Choroid plexus epithelial cell (primary cell): Measurements from ENCODE around the gene TMEM80.
"Not testable (repeated sequence)": the region's sequence is repeated elsewhere in the genome, so short reads cannot be mapped to it uniquely, and the experiment has no call there.

ENCODE experiments used
- DNase-seq: peaks from one replicate; pipeline ENCODE4 v3.0.0-alpha.2; 2010; ENCODE audit warnings: low read depth
- H3K4me3 ChIP-seq: 2 replicates; pipeline ENCODE4 v1.5.1; 2011; ENCODE audit warnings: low read depth, mild to moderate bottlenecking, control low read depth, low read length, moderate library complexity
- TF ChIP-seq, protein P1 (sequence below): conservative IDR thresholded peaks from 2 replicates; pipeline ENCODE4 v1.5.1; 2011; ENCODE audit warnings: low read depth, mild to moderate bottlenecking, control low read depth, inconsistent platforms, low read length, moderate library complexity

TMEM80 gene

DNA sequence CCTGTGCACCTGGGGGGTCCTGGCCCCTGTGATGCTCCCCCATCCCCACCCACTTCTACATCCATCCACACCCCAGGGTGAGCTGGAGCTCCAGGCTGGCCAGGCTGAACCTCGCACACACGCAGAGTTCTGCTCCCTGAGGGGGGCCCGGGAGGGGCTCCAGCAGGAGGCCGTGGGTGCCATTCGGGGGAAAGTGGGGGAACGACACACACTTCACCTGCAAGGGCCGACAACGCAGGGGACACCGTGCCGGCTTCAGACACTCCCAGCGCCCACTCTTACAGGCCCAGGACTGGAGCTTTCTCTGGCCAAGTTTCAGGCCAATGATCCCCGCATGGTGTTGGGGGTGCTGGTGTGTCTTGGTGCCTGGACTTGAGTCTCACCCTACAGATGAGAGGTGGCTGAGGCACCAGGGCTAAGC, 31.7 kb downstream of the TMEM80 start:
- no peak overlapping the region for H3K4me3 ChIP-seq
- no peak for DNase-seq
- TF ChIP-seq, protein P1, sequence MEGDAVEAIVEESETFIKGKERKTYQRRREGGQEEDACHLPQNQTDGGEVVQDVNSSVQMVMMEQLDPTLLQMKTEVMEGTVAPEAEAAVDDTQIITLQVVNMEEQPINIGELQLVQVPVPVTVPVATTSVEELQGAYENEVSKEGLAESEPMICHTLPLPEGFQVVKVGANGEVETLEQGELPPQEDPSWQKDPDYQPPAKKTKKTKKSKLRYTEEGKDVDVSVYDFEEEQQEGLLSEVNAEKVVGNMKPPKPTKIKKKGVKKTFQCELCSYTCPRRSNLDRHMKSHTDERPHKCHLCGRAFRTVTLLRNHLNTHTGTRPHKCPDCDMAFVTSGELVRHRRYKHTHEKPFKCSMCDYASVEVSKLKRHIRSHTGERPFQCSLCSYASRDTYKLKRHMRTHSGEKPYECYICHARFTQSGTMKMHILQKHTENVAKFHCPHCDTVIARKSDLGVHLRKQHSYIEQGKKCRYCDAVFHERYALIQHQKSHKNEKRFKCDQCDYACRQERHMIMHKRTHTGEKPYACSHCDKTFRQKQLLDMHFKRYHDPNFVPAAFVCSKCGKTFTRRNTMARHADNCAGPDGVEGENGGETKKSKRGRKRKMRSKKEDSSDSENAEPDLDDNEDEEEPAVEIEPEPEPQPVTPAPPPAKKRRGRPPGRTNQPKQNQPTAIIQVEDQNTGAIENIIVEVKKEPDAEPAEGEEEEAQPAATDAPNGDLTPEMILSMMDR: no peak

- no peak overlapping the region for H3K4me3 ChIP-seq
- DNase-seq: peak; percentile 67
- TF ChIP-seq, protein P1: peak; percentile 93
Observed at GRCh38 chr11:727859-728748, 32.5 kb downstream of the TMEM80 start.

- no peak for DNase-seq
- TF ChIP-seq, protein P1: no peak
- no peak overlapping the region for H3K4me3 ChIP-seq
Observed at GRCh38 chr11:728901-729491, 33.4 kb downstream of the TMEM80 start.

- DNase-seq: no peak
- TF ChIP-seq, protein P1: no peak
- H3K4me3 ChIP-seq: no peak overlapping the region
Observed at GRCh38 chr11:729492-730074, 34.0 kb downstream of the TMEM80 start.

- H3K4me3 ChIP-seq: no peak overlapping the region
- TF ChIP-seq, protein P1: no peak
- DNase-seq: no peak
Observed at GRCh38 chr11:733072-733471, 37.5 kb downstream of the TMEM80 start.

GRCh38 chr11:734541-734940, 38.9 kb downstream of the TMEM80 start:
- not testable (repeated sequence) for DNase-seq, H3K4me3 ChIP-seq

GRCh38 chr11:737366-737765, 41.8 kb downstream of the TMEM80 start:
- TF ChIP-seq, protein P1: no peak
- H3K4me3 ChIP-seq: no peak overlapping the region

GRCh38 chr11:737899-738298, 42.3 kb downstream of the TMEM80 start:
- H3K4me3 ChIP-seq, DNase-seq: not testable (repeated sequence)

More at GRCh38 chr11:737366-737765, 41.8 kb downstream of the TMEM80 start:
- DNase-seq: no peak
